Measurements from ENCODE around the gene FZD2.
A peak's percentile ranks its signal among the peaks of the same experiment; 100 is the strongest.
"Not testable (repeated sequence)": the region's sequence is repeated elsewhere in the genome, so short reads cannot be mapped to it uniquely, and the experiment has no call there.

FZD2 gene

GRCh38 chr17:44546671-44547606 lies 10.3 kb upstream of the FZD2 start:
- DNase-seq = no peak

DNA sequence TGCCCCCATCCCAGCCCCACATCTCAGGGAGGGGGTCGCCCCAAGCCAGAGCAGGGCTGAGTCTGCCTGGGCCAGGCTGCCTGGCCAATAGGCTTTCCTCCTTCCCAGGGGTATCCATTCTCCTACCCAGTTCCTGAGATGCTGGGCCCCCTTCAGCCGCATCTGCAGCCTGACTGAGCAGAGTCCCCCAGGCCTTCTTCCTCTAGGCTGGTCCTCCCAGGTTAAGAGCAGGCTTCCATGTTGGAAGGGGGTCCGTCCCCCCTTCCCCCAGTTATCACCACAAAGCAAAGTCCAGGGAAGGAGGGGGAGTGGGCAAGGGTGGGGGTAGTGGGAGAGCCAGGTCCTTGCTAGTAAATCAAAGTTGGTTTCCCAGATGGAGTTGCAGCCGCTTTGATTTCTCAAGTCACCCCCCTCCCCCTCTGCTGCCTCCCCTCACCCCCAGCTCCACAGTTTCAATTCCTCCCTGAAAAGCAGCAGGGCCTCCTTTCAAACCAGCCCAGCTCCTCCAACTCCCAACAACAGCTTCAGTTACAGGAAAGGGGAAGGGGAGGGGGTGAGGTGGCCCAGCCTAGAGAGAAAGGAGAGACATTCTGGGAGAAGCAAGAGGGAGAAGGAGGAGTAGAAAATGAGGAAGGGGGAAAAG lies 9.5 kb upstream of the FZD2 start:
- DNase-seq = no peak

DNA sequence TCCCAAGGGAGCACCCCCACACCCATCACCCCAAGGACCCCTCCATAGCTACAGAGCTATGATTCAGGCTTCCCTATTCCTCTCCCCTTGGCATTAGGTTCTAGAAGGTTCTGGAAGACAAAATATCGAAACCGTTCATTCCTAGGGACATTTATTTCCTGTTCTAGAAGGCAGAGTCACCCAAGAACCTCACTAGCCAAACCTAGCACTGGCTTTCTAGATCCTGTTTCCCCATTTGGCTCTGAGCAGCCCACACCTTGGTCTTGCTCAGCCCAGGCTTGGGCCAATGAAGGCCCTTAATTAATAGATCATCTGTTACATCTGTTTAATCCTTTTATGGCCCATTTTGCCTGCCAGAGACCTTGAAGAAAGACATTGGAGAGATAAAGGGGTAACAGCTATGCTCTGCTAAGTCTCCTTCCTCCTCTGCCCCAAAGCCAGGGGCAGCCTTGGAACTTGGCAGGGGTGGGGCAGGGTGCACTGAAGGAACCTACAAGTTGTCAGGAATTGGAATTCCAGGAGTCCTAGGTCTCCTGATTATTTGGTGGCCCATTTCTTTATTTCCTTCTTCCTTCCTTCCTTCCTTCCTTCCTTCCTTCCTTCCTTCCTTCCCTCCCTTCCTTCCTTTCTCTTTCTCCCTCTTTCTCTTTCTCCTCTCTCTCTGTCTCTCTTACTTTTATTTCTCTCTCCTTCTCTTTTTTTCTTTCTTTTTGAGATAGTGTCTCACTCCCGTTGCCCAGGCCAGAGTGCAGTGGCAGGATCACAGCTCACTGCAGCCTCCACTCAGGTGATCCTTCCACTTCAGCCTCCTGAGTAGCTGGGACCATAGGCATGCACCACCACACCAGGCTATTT lies 8.7 kb upstream of the FZD2 start:
- DNase-seq = no peak

GRCh38 chr17:44549686-44550085 lies 7.6 kb upstream of the FZD2 start:
- DNase-seq = no peak

- no peak for DNase-seq
Observed at GRCh38 chr17:44552361-44552760, 4.9 kb upstream of the FZD2 start.

DNA sequence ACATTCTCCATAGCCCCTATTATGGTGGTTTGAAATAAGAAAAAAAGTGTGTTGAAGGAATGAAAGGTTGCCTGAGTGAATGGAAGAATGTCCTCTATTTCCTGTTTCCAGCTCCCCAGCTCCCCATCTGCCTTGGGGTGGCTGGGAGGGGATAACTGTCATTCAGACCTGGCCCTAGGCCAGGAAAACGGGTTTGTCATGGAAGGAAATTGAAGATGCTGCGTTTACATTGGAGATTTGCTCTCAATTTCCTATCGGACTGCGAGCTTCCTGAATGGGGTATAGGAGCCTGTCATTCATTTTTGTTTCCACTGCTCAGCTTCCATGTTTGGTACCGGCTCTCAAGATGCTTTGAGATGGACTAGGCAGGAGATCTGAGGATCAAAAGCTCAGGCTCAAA lies 2.2 kb upstream of the FZD2 start:
- DNase-seq = no peak

DNA sequence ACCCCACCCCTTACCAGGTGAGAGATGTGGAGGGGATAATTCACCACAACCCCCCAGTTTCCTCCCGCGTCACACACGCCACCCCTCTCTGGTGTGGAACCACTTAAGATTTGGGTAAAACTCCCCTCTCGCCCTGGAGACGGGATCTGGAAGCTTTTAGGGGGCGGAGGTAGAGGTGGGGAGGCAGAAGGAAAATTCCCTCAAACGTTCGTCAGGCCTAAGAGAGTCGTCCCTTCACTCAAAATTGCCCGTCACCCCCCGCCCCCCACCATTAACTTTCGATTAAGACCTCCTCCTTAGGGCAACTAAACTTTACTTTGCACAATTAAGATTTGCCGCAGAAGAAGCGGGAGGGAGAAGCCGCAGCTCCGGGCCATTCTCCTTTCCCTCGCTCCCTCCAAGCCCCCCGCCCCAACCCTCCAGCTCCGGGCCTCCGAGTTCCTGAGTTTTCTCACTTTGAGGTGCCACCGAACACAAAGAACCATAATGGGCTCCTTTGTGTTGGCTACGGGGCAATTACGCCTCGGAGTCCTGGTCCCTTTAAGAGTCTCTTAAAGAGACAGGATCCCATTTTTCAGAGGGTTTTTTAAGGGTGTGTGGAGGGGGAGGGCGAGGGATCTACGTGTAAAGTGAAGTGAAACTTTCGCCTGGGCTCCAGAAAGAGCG lies 985 bp upstream of the FZD2 start:
- DNase-seq = peak; percentile 60

DNA sequence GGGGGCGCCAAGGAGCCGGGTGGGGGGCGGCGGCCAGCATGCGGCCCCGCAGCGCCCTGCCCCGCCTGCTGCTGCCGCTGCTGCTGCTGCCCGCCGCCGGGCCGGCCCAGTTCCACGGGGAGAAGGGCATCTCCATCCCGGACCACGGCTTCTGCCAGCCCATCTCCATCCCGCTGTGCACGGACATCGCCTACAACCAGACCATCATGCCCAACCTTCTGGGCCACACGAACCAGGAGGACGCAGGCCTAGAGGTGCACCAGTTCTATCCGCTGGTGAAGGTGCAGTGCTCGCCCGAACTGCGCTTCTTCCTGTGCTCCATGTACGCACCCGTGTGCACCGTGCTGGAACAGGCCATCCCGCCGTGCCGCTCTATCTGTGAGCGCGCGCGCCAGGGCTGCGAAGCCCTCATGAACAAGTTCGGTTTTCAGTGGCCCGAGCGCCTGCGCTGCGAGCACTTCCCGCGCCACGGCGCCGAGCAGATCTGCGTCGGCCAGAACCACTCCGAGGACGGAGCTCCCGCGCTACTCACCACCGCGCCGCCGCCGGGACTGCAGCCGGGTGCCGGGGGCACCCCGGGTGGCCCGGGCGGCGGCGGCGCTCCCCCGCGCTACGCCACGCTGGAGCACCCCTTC lies 484 bp downstream of the FZD2 start:
- no peak for DNase-seq

GRCh38 chr17:44558334-44558709 lies 1.0 kb downstream of the FZD2 start:
- no peak for DNase-seq

DNA sequence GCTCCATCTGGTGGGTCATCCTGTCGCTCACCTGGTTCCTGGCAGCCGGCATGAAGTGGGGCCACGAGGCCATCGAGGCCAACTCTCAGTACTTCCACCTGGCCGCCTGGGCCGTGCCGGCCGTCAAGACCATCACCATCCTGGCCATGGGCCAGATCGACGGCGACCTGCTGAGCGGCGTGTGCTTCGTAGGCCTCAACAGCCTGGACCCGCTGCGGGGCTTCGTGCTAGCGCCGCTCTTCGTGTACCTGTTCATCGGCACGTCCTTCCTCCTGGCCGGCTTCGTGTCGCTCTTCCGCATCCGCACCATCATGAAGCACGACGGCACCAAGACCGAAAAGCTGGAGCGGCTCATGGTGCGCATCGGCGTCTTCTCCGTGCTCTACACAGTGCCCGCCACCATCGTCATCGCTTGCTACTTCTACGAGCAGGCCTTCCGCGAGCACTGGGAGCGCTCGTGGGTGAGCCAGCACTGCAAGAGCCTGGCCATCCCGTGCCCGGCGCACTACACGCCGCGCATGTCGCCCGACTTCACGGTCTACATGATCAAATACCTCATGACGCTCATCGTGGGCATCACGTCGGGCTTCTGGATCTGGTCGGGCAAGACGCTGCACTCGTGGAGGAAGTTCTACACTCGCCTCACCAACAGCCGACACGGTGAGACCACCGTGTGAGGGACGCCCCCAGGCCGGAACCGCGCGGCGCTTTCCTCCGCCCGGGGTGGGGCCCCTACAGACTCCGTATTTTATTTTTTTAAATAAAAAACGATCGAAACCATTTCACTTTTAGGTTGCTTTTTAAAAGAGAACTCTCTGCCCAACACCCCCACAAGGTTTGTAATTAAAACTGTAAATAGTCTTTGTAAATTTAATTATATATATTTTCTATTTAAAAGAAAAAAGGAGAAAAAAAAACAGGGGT lies 1.7 kb downstream of the FZD2 start:
- no peak for DNase-seq

GRCh38 chr17:44559634-44560554 lies 2.6 kb downstream of the FZD2 start:
- no peak for DNase-seq

GRCh38 chr17:44561237-44561623 lies 3.9 kb downstream of the FZD2 start:
- no peak for DNase-seq

DNA sequence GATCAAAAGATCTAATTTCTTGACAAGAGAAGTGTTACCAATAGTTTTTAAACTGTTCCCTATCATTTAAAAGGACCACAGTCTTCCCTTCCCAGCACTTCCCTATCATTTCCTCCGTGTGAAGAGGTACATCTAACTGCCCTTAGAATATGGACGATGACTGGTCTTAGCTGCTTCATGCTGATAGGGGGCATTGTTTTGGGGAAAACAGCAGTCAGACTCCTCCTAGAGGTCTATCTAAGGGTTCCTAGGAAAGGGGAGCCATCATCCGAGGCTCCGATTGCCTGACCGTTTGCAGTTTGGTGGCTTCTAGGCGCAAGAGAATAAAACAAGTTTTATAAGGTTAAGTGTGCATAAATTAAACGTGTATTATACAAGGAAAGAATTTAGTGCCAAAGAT lies 7.1 kb downstream of the FZD2 start:
- no peak for DNase-seq

- DNase-seq = no peak
Observed at GRCh38 chr17:44565866-44566443, 8.7 kb downstream of the FZD2 start.

GRCh38 chr17:44568311-44568944 lies 11.1 kb downstream of the FZD2 start:
- DNase-seq = not testable (repeated sequence)

GRCh38 chr17:44568945-44569858 lies 11.9 kb downstream of the FZD2 start:
- DNase-seq = no peak

DNA sequence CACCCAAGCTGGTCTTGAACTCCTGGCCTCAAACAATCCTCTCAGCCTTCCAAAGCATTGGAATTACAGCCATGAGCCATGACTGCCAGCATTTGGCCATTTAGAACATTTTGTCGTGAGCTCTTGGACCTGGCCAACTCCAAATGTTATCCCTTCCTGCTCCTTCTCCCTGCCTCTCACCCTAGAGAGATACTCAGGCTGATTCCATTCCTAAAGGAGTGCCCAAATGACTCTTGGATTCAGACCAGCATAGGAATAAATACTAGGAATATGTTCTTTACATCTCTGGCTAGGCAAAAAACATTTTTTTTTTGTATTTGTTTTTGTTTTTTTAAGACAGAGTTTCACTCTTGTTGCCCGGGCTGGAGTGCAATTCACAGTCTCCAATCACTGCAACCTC lies 15.5 kb downstream of the FZD2 start:
- no peak for DNase-seq

GRCh38 chr17:44575403-44575802 lies 18.1 kb downstream of the FZD2 start:
- no peak for DNase-seq
